ENCODE results near the gene C10orf71. TPM values are rescaled to one million over a fixed set of nuclear protein-coding genes. Genes with fewer than 3 reads are reported as not detected.

The C10orf71 gene
- total and polyA plus RNA-seq, 2 of the 8 experiments (the other 6 are each of a cell fraction or from before 2014, with no cell fraction given) = not detected

- no peaks in the 10 kb centered on the region for H3K23me2 ChIP-seq (ENCODE audit: low read depth, low read length)
- no peak overlapping the region for H4K5ac ChIP-seq (ENCODE audit: insufficient read length, low read depth, low read length)
- no peak overlapping the region for H2BK120ac ChIP-seq (replicated peaks; ENCODE audit: low read depth, low read length)
- H3K18ac ChIP-seq (ENCODE audit: extremely low read depth, low read length) = no peak overlapping the region; the same call in 1 of the 2 replicates
- FAIRE-seq (no peak), DNase-seq (ENCODE audit: low read depth in 1 of 2, low spot score in 2 of 2) (no peak)
- H3K27ac ChIP-seq (ENCODE audit: low read depth, low read length) = no peak overlapping the region
- H3K36me3 ChIP-seq (ENCODE audit: control insufficient read depth in 2 of 4, insufficient read depth in 4 of 4, low read length in 3 of 4) = no peaks in the 10 kb centered on the region
- H3K23ac ChIP-seq (ENCODE audit: insufficient read length) = no peak overlapping the region
- 0 out of 2 replicates have a peak overlapping the region, but pooled peaks have one; percentile 30 for H2AFZ ChIP-seq (ENCODE audit: low read length)
- H2BK20ac ChIP-seq (ENCODE audit: low read length) = no peak overlapping the region
- no peak overlapping the region for H2BK5ac ChIP-seq (ENCODE audit: low read depth, low read length)
- CTCF ChIA-PET (ENCODE audit: partially characterized antibody) = interaction anchor here (1.1 to 3.2 kb wide), 7 partner anchors 12 to 642 kb away, joined by 3 to 16 read pairs (median 4); no protein-coding TSS in a partner anchor
- H3K4me3 ChIP-seq (ENCODE audit: extremely low read depth in 1 of 4, insufficient read depth in 2 of 4, low read depth in 3 of 4, low read length in 4 of 4) = no peak overlapping the region
- H3K27me3 ChIP-seq (replicated peaks in 1 of 4; ENCODE audit: control insufficient read depth in 3 of 4, extremely low read depth in 1 of 4, insufficient read depth in 3 of 4, low read length in 3 of 4) = no peaks in the 10 kb centered on the region
- H4K20me1 ChIP-seq (replicated peaks in 1 of 2; ENCODE audit: control insufficient read depth in 1 of 2, insufficient read depth in 2 of 2, low read length in 2 of 2) = no peaks in the 10 kb centered on the region
- H3K9me3 ChIP-seq (ENCODE audit: insufficient read depth in 2 of 2, low read depth in 1 of 2, low read length in 1 of 2) = no peaks in the 10 kb centered on the region
- H3K4ac ChIP-seq (replicated peaks; ENCODE audit: insufficient read length, low read depth, low read length) = no peak overlapping the region
- H3K79me2 ChIP-seq (ENCODE audit: control insufficient read depth in 1 of 2, insufficient read depth in 2 of 2, low read length in 2 of 2) = no peaks in the 10 kb centered on the region
- no peaks in the 10 kb centered on the region for H3K79me1 ChIP-seq (ENCODE audit: low read depth, low read length)
- H2BK12ac ChIP-seq (ENCODE audit: low read depth, low read length) = no peak overlapping the region
- no peak overlapping the region for H4K8ac ChIP-seq (ENCODE audit: extremely low read depth, insufficient read depth, low read length)
- no peak overlapping the region for H3K56ac ChIP-seq (replicated peaks; ENCODE audit: insufficient read length, low read depth, low read length)
- POLR2A ChIA-PET (ENCODE audit: partially characterized antibody) = no interaction called here
- peak overlapping the region in 1 of 2 experiments; percentile 26; a peak in 1 of 4 replicates for H3K4me2 ChIP-seq (ENCODE audit: insufficient read depth in 1 of 2, low read depth in 2 of 2, low read length in 2 of 2)
- no peak overlapping the region for H3K14ac ChIP-seq (ENCODE audit: insufficient read length)
- WGBS, 2 experiments (ENCODE audit: extremely low coverage in 1 of 2, insufficient coverage in 1 of 2, insufficient read length in 1 of 2, insufficient replicate concordance in 2 of 2, low coverage in 1 of 2, low lambda C conversion rate in 2 of 2, missing lambda C conversion rate in 1 of 2) = 79% methylated on average over 11 of the region's 11 CpGs; no CpG with 5 or more reads in 1 of the 2 experiments
- no peak overlapping the region for H2BK15ac ChIP-seq (ENCODE audit: low read length)
- no peak overlapping the region for H4K91ac ChIP-seq (replicated peaks; ENCODE audit: insufficient read length, low read length)
- no peak overlapping the region for H3K9ac ChIP-seq (replicated peaks in 1 of 4; ENCODE audit: extremely low read depth in 1 of 4, low read depth in 3 of 4, low read length in 3 of 4)
- peaks cover 0 to 16% (median 5%) of the 10 kb centered on the region in 4 experiments; a peak in 6 of 7 replicates for H3K4me1 ChIP-seq (replicated peaks in 1 of 4; ENCODE audit: control insufficient read depth in 3 of 4, insufficient read depth in 4 of 4, low read length in 3 of 4)
- H2AK5ac ChIP-seq (ENCODE audit: low read depth, low read length) = no peak overlapping the region
- TF ChIP-seq CHD2 (IDR thresholded peaks at IDR 0.05; ENCODE audit: low read length) (no peak), CTBP2 (IDR thresholded peaks at IDR 0.05; ENCODE audit: borderline replicate concordance, insufficient read depth, insufficient read length, low read length) (no peak), JUND (IDR thresholded peaks at IDR 0.05; ENCODE audit: low read length) (no peak), JUN (IDR thresholded peaks at IDR 0.05; ENCODE audit: low read depth, low read length) (no peak), MAFK (IDR thresholded peaks at IDR 0.05; ENCODE audit: low read depth, low read length) (no peak), EZH2 (IDR thresholded peaks at IDR 0.05; ENCODE audit: low read depth, low read length, severe bottlenecking) (no peak), EGR1 (IDR thresholded peaks at IDR 0.05; ENCODE audit: borderline replicate concordance, low read depth, low read length) (no peak), SUZ12 (IDR thresholded peaks at IDR 0.05; ENCODE audit: low read length) (no peak), RBBP5 (IDR thresholded peaks at IDR 0.05; ENCODE audit: borderline replicate concordance, low read depth, low read length) (no peak), RAD21 (IDR thresholded peaks at IDR 0.05 in 1 of 2, conservative IDR thresholded peaks at IDR 0.05 in 1 of 2; ENCODE audit: low read depth in 2 of 2, low read length in 2 of 2) (no peak), SP4 (IDR thresholded peaks at IDR 0.05; ENCODE audit: low read length) (no peak), NRF1 (IDR thresholded peaks at IDR 0.05; ENCODE audit: low read depth, low read length) (no peak), KDM1A (IDR thresholded peaks at IDR 0.05; ENCODE audit: borderline replicate concordance, low read length) (no peak), CBX8 (IDR thresholded peaks at IDR 0.05; ENCODE audit: borderline replicate concordance, low read depth, low read length) (no peak), RXRA (IDR thresholded peaks at IDR 0.05; ENCODE audit: insufficient read depth, low read depth, low read length) (no peak)
Observed at GRCh38 chr10:49298671-49298982, 343 bp upstream of the C10orf71 start.
